Endometrial microvascular endothelial cells (primary cell): ENCODE data around the gene MYO18B. TPM values are rescaled to one million over a fixed set of nuclear protein-coding genes. Genes with fewer than 3 reads are reported as not detected.

Source experiments
- in situ Hi-C: cut with HindIII; loops from 2 replicates; pipeline ENCODE4 v1.10.0; 2017; ENCODE audit warnings: low sequenced_read_pairs, low pct_unique_long_range_greater_than_20kb; ENCODE audit errors: inconsistent ontology term
- total RNA-seq: library from RNA; depleted of rRNA; stranded (reverse); fragments of >200 nt; gene quantifications from one replicate; pipeline ENCODE4 v1.2.3, GENCODE V29; 2015; ENCODE audit errors: inconsistent ontology term

The MYO18B gene
- total RNA-seq, 1 donor from 2014 or later = not detected

DNA sequence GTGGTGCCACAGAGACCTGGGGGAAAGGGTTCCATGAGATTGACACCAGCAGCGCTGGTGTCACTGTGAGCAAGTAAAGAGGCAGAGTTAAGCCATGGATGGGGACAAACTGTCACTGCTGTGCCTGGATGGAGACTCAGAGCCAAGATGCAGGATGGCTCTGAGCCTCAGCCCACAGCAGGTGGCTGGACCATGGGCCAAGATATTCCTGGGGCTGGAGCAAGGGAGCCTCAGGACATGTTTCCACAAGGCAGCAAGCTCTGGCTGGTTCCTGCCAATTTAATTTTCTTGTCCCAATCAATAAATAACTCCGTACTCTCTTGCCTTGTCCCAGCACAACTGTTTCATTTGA is 23.0 kb downstream of the MYO18B start:
- in situ Hi-C loops = no loop called here

DNA sequence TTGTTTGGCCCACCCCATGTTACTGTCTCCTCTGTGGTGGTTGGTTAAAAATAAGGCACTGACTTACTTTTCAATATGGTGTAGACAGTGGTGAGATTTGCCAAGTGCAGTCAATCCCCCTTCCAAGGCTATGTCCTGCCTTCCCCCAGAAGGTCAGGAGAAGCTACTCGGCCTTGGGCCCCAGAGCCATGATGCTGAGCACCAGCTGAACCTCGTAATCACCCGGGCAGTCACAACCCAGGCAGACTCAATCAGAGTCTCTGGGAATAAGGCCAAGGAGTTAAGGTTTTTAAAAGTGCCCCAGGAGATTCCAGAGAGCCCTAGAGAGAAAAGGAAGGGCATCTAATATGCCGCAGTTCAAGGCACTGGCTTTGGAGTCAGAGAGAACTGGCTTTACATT is 23.8 kb downstream of the MYO18B start:
- in situ Hi-C loops = no loop called here

DNA sequence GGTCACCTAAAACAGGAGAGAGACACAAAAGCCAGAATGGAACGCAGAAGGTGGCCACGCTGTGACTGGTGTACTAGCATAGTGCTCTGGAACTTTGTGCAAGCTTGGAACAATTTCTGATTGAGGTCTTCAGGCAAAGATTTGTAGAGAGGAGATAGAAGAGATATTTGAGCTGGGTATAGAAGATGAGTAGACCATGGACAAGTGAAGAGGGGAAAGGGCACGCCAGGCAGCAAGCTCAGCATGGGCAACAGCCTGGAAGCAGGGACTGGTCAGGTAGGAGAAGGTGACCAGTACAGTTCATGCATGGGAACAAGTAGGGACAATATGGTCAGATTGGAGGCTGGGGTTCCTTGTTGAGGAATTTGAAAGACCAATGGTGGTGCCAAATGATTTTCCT is 24.4 kb downstream of the MYO18B start:
- in situ Hi-C loops = no loop called here

GRCh38 chr22:25770333-25770732 is 28.3 kb downstream of the MYO18B start:
- in situ Hi-C loops = no loop called here

DNA sequence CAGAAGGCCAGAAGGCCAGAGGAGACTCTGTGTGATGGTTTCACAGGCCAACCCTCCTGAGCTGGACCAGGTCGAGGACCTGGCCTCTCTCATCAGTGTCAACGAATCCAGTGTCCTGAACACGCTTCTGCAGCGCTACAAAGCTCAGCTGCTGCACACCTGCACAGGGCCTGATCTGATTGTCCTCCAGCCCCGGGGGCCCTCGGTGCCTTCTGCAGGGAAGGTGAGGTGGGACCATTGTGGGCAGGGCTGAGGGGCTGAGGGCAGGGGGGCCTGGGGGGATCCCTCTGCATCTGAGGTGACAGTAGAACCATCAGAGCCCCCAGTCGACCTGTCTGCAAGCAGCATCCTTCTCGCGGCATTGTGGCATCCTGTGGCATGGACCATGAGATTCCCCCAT is 30.3 kb downstream of the MYO18B start:
- in situ Hi-C loops = no loop called here

DNA sequence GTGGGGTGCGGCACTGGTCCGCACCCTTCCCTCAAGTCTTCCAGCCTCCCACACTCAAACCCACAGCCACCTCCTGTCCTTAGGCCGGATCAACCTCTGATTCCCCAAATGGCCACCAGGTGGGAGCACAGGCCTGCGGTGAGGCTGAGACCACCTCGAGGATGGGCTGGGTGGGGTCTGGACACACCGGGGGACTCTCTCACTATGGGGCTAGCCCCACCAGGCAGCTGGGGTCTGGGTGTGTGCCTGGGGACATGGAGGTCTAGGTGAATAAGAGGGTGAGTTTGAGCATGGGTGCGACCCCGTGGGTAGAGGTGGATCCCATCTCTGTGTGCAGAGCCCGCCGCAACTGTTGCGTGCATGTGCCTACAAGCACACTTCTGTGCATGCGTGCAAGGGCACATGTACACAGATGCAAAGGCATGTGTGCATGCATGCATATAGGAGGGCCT is 32.6 kb downstream of the MYO18B start:
- in situ Hi-C loops = no loop called here

GRCh38 chr22:25775531-25775930 is 33.5 kb downstream of the MYO18B start:
- in situ Hi-C loops = no loop called here

DNA sequence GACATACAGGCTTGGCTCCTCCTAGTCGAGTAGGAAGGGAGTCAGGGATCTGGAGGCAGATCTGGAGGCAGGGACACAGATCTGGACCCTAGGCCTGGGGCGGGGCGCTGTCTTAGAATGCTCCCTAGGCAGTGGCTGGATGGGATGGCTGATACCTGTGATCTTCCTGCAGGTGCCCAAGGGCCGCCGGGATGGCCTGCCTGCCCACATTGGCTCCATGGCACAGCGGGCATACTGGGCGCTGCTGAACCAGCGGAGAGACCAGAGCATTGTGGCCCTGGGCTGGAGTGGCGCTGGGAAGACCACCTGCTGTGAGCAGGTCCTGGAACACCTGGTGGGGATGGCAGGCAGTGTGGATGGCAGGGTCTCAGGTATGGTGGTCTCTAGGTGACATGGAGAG is 35.4 kb downstream of the MYO18B start:
- in situ Hi-C loops = no loop called here

DNA sequence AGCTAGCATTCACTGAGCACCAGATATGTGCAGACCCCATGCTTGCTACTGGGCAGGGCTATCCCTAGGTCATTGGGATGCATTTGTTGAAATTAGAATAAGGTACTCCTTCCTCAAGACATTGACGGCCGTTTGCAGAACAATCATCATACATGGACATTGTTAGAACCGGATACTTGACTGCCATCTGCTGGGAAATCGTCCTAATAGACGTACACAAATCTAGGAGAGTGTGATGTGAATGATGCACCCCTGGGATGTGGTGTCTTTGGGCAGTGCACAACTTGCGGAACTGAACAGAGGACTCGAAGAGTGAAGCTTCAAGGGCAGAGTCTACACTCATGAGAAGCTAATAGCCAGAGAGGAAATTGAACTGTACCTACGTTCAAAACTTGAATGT is 35.9 kb downstream of the MYO18B start:
- in situ Hi-C loops = no loop called here

DNA sequence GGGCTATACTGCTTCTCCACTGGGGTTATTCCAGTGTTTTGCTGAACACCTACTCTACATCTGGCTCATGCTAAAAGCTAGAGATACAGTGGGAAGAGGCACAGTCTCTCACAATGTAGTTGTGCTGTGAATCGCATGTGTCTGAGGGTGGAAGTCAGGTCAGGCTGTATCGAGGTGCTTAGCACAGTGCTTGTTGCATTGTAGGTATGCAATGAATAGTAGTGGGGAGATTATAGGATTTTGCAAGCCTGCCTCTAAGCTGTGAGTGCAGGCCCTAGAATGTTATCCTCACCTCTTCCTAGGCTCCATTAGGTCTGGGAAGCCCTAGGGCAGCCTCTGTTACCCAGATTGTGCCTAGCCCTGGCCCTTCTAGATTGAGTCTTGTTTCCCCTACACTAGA is 37.4 kb downstream of the MYO18B start:
- in situ Hi-C loops = no loop called here

- in situ Hi-C loops = no loop called here
Measured at GRCh38 chr22:25779890-25780289, 37.9 kb downstream of the MYO18B start.

GRCh38 chr22:25780673-25781072 is 38.7 kb downstream of the MYO18B start:
- in situ Hi-C loops = no loop called here

- in situ Hi-C loops = no loop called here
Measured at GRCh38 chr22:25781801-25782200, 39.8 kb downstream of the MYO18B start.

DNA sequence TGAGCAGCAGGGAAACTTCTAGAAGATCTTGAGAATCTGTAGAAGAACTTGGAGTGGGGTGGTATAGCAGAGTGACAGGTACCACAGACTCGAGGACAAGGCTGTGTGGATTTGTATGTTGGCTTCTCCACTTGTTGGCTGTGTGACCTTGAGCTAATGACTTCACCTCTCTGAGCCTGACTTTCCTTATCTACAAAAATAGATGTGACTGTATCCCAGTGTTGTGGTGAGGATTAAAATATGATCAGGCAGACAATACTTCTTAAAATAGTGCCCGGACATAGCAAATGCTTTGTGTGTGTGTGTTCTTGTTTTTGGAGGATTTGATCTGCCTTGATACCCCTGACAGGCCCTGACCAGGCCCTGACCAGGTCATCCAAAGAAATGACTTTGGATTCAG is 40.8 kb downstream of the MYO18B start:
- in situ Hi-C loops = no loop called here

DNA sequence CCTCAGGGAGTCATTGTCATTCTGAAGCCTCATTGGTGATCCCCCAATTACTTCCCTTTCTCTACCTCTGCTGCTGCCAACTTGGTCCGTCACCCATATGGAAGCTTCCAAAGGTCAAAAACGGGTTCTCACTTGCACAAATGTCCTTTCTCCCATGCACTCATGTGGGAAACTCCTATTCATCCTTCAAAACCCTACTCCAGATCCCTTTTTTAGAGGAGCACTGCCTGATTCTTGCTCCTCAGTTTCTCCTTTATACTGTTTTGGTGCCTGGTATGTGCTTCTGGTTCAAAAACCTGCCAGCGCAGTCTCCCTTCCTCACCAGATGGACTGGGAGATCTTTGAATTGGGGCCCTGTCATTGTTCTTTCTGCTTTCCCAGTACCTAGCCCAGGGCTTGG is 41.9 kb downstream of the MYO18B start:
- in situ Hi-C loops = no loop called here

GRCh38 chr22:25786165-25786564 is 44.2 kb downstream of the MYO18B start:
- in situ Hi-C loops = no loop called here

GRCh38 chr22:25791556-25791955 is 49.6 kb downstream of the MYO18B start:
- in situ Hi-C loops = no loop called here

DNA sequence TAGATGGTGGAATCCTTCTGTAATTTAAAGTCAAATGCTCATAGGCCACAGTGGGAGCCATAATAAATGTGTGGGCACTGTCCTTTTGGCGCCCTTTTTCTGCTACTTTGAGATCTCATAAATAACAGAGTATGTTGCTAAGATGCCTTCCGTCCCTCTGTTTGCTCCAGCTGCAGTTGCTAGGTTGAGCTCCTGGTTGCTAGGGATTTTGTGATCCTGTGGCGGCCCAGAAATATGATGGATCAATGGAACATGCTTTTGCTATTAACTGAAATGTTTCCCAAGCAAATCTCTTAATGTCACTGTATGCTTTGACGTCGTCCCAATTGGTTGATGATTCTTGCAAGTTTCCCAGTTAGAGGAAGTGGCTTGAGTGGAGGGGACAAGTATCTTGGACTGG is 53.5 kb downstream of the MYO18B start:
- in situ Hi-C loops = no loop called here

DNA sequence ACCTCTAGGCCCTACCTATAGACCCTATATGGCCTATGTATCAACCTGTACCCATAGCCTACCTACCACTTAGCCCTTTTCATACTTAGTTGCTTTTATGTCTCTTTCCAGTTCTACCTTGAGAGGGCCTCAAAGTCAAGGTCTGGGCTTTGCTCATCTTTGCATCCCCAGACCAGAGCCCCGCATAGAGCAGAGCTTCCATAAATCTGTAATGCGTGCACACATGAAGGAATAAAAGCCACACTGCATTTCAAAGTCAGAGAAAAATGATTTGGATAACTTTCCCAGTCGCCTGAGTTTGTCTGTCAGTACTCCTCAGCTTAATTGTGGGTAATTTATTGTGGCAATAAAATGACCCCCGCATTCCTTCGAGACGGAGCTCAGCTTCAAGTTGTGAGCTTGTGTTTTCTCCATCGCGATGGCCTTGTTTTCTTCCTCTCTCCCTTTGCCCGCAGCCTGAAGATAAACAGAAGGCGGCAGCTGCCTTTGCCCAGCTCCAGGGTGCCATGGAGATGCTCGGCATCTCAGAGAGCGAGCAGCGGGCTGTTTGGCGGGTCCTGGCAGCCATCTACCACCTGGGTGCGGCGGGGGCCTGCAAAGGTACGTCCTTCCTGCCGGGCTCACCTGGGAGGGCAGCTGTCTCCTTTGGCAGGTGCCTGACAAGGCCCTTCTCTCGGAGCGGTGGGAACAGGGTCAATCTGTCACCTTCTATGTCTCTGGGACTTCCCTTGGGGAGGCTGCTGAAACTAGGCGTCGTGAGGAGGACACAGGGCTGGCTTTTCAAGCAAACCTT is 55.7 kb downstream of the MYO18B start:
- in situ Hi-C loops = no loop called here

- in situ Hi-C loops = no loop called here
Measured at GRCh38 chr22:25800766-25801165, 58.8 kb downstream of the MYO18B start.

GRCh38 chr22:25802018-25802417 is 60.0 kb downstream of the MYO18B start:
- in situ Hi-C loops = no loop called here
